Caco-2 (cell line): ENCODE measurements around the gene GDI2. TPM values are rescaled to one million over a fixed set of nuclear protein-coding genes. Genes with fewer than 3 reads are reported as not detected.

Experiments
- BruUV-seq: library from RNA; stranded (reverse); fragments of 400-500 nt; replicated peaks from 2 replicates; lab custom pipeline; 2021; lab: Mats Ljungman, UMichigan
- CTCF ChIA-PET: fragments of 300-600 bp; sonication (Branson Sonifier 250); formaldehyde crosslinking; loops from one replicate; lab custom pipeline; 2022; ENCODE audit warnings: antibody characterized with exemption; lab: Charles Lee
- POLR2A ChIA-PET: fragments of 300-600 bp; sonication (Branson Sonifier 250); formaldehyde crosslinking; loops from one replicate; lab custom pipeline; 2022; ENCODE audit warnings: antibody characterized with exemption; lab: Charles Lee
- DNase-seq, 2 experiments: peaks; one replicate each; pipeline versions ENCODE4 v3.0.0 to v3.0.0-alpha.2; 2020 to 2022
- H3K27me3 ChIP-seq: replicated peaks from 2 replicates; pipeline ENCODE4 v1.6.0; 2011; ENCODE audit warnings: low read length; ENCODE audit not compliant: control insufficient read depth, insufficient read depth
- H3K36me3 ChIP-seq: 2 replicates; pipeline ENCODE4 v1.5.1; 2011; ENCODE audit warnings: low read length; ENCODE audit not compliant: control insufficient read depth, insufficient read depth
- H3K4me1 ChIP-seq: fragments of 250-450 bp; sonication (Bioruptor Pico); 2 replicates; pipeline ENCODE4 v1.5.1; 2020; ENCODE audit warnings: mild to moderate bottlenecking
- H3K4me3 ChIP-seq: 2 replicates; pipeline ENCODE4 v1.5.1; 2011; ENCODE audit warnings: low read depth, mild to moderate bottlenecking, control low read depth, low read length
- H3K9me3 ChIP-seq: fragments of 250-450 bp; sonication (Bioruptor Pico); 2 replicates; pipeline ENCODE4 v1.5.1; 2020; ENCODE audit warnings: mild to moderate bottlenecking, moderate library complexity
- H3K27ac Mint-ChIP-seq: one replicate; pipeline ENCODE4 v1.8.0; 2022; ENCODE audit warnings: mixed read lengths; ENCODE audit not compliant: unreplicated experiment
- H3K27me3 Mint-ChIP-seq: one replicate; pipeline ENCODE4 v1.8.0; 2022; ENCODE audit warnings: mixed read lengths; ENCODE audit not compliant: insufficient read depth, unreplicated experiment
- H3K36me3 Mint-ChIP-seq: one replicate; pipeline ENCODE4 v1.8.0; 2022; ENCODE audit warnings: mild to moderate bottlenecking, mixed read lengths; ENCODE audit not compliant: insufficient read depth, unreplicated experiment
- H3K4me1 Mint-ChIP-seq: one replicate; pipeline ENCODE4 v1.8.0; 2022; ENCODE audit warnings: low read depth, mixed read lengths; ENCODE audit not compliant: unreplicated experiment
- H3K4me3 Mint-ChIP-seq: one replicate; pipeline ENCODE4 v1.8.0; 2022; ENCODE audit warnings: mild to moderate bottlenecking, moderate library complexity, mixed read lengths; ENCODE audit not compliant: unreplicated experiment
- H3K9me3 Mint-ChIP-seq: one replicate; pipeline ENCODE4 v1.8.0; 2022; ENCODE audit warnings: mixed read lengths; ENCODE audit not compliant: unreplicated experiment
- intact Hi-C: fragments of 100-400 bp; cut with micrococcal nuclease; formaldehyde crosslinking; loops from one replicate; pipeline ENCODE4 v1.10.0; 2022; ENCODE audit not compliant: unreplicated experiment
- total RNA-seq: library from RNA; stranded (reverse); gene quantifications from 2 replicates; pipeline ENCODE4 v1.2.3, GENCODE V29; 2022
- TF ChIP-seq, protein P1 (sequence below), 2 experiments: fragments of 200-600 bp in 1 of 2; IDR thresholded peaks; 1 replicate in 1 of 2; 2 replicates in 1 of 2; pipeline versions ENCODE4 v1.5.1 to v1.8.0; 2011 to 2022; ENCODE audit warnings: antibody characterized with exemption in 1 of 2, control low read depth in 1 of 2, inconsistent platforms in 1 of 2, low read depth in 1 of 2, low read length in 1 of 2, mild to moderate bottlenecking in 1 of 2, moderate library complexity in 1 of 2; ENCODE audit not compliant: insufficient read depth in 1 of 2, severe bottlenecking in 1 of 2, unreplicated experiment in 1 of 2

Gene GDI2
- total RNA-seq, 1 experiment from 2014 or later, result 446 TPM

DNA sequence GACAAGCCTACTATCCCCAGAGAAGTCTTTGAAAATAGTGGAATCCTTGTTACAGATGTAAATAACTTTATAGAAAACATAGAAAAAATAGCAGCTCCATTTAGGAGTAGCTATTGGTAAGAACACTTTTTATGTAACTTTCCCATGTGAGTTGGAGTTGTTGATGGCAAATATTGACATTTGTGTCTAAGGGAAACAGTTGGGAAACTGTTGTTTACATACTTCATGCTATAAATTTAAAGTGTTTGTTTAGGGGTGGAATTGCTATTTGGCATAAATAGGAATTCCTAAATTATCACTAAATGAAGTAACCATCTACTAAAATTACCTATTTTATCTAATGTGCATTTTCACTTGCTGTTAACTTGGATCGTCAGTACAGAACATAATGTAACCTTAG, 50.7 kb downstream of the GDI2 start:
- ChIA-PET CTCF (interaction anchor here (0.7 kb wide), 1 partner anchor 106 kb away, joined by 3 read pairs; no protein-coding TSS in a partner anchor), POLR2A (interaction anchor here (0.6 to 0.7 kb wide), 2 partner anchors 37 to 111 kb away, joined by 3 to 4 read pairs; no protein-coding TSS in a partner anchor)
- Mint-ChIP-seq H3K27me3 (no peaks in the 10 kb centered on the region), H3K4me1 (no peaks in the 10 kb centered on the region), H3K36me3 (peaks cover 94% of the 10 kb centered on the region), H3K9me3 (no peaks in the 10 kb centered on the region), H3K27ac (no peak overlapping the region), H3K4me3 (no peak overlapping the region)
- Histone ChIP-seq H3K27me3 (no peaks in the 10 kb centered on the region), H3K9me3 (no peaks in the 10 kb centered on the region), H3K36me3 (peaks cover 22% of the 10 kb centered on the region), H3K4me3 (no peak overlapping the region), H3K4me1 (no peaks in the 10 kb centered on the region)
- intact Hi-C loops, result no loop called here
- DNase-seq, result no peak
- BruUV-seq, result no TSS peak
- TF ChIP-seq, protein P1, sequence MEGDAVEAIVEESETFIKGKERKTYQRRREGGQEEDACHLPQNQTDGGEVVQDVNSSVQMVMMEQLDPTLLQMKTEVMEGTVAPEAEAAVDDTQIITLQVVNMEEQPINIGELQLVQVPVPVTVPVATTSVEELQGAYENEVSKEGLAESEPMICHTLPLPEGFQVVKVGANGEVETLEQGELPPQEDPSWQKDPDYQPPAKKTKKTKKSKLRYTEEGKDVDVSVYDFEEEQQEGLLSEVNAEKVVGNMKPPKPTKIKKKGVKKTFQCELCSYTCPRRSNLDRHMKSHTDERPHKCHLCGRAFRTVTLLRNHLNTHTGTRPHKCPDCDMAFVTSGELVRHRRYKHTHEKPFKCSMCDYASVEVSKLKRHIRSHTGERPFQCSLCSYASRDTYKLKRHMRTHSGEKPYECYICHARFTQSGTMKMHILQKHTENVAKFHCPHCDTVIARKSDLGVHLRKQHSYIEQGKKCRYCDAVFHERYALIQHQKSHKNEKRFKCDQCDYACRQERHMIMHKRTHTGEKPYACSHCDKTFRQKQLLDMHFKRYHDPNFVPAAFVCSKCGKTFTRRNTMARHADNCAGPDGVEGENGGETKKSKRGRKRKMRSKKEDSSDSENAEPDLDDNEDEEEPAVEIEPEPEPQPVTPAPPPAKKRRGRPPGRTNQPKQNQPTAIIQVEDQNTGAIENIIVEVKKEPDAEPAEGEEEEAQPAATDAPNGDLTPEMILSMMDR (IDR thresholded peaks at IDR 0.05; ENCODE audit: insufficient read depth in 1 of 2, low read depth in 1 of 2, low read length in 1 of 2, severe bottlenecking in 1 of 2, unreplicated experiment in 1 of 2), result no peak

DNA sequence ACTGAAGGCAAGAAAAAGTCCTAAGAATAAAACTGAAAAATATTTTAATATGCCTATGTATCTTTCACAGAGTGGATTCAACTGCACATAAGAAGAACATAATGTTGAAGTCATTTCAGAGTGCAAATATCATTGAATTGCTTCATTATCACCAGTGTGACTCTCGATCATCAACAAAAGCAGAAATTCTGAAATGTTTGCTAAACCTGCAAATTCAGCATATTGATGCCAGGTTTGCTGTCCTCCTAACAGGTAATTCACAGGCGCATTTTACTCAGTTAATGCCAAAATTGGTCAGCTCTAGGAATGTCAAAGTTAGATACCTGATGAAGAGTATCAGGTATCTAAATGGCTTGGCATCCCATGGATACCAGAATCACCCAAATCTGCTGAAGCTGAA, 52.0 kb downstream of the GDI2 start:
- Mint-ChIP-seq H3K4me1 (no peaks in the 10 kb centered on the region), H3K27ac (no peak overlapping the region), H3K9me3 (no peaks in the 10 kb centered on the region), H3K27me3 (no peaks in the 10 kb centered on the region), H3K36me3 (peaks cover 94% of the 10 kb centered on the region), H3K4me3 (no peak overlapping the region)
- Histone ChIP-seq H3K4me3 (no peak overlapping the region), H3K4me1 (no peaks in the 10 kb centered on the region), H3K9me3 (no peaks in the 10 kb centered on the region), H3K27me3 (no peaks in the 10 kb centered on the region), H3K36me3 (peaks cover 17% of the 10 kb centered on the region)
- CTCF ChIA-PET, result no interaction called here
- intact Hi-C loops, result no loop called here
- POLR2A ChIA-PET, result no interaction called here
- BruUV-seq, result no TSS peak
- no peak for DNase-seq
- TF ChIP-seq, protein P1 (IDR thresholded peaks at IDR 0.05; ENCODE audit: insufficient read depth in 1 of 2, low read depth in 1 of 2, low read length in 1 of 2, severe bottlenecking in 1 of 2, unreplicated experiment in 1 of 2), result no peak

DNA sequence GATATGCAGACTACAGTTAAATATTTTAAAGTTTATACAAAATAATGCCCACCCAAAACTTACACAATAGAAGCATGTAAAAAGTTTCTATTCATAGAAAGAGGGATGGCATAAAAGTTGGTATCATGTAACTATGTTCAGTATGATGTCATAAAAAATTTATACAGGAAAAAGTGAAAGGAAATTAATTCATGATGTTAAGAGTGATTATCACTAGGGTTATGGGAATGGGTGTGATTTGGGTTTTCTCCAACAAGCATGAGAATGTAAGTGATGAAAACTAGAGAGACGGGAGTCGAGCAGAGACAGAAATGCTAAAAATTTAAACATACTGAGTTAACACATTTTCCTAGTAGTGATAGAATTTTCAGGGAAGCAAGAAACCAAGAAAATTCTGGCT, 52.7 kb downstream of the GDI2 start:
- Mint-ChIP-seq H3K36me3 (peaks cover 92% of the 10 kb centered on the region), H3K9me3 (no peaks in the 10 kb centered on the region), H3K27ac (no peak overlapping the region), H3K4me1 (no peaks in the 10 kb centered on the region), H3K4me3 (no peak overlapping the region), H3K27me3 (no peaks in the 10 kb centered on the region)
- TF ChIP-seq, protein P1 (IDR thresholded peaks at IDR 0.05; ENCODE audit: insufficient read depth in 1 of 2, low read depth in 1 of 2, low read length in 1 of 2, severe bottlenecking in 1 of 2, unreplicated experiment in 1 of 2), result no peak
- Histone ChIP-seq H3K9me3 (no peaks in the 10 kb centered on the region), H3K36me3 (peaks cover 17% of the 10 kb centered on the region), H3K4me1 (no peaks in the 10 kb centered on the region), H3K27me3 (no peaks in the 10 kb centered on the region), H3K4me3 (no peak overlapping the region)
- no peak for DNase-seq
- CTCF ChIA-PET, result no interaction called here
- intact Hi-C loops, result no loop called here
- no TSS peak for BruUV-seq
- POLR2A ChIA-PET, result no interaction called here
